Frontal cortex (tissue), 4 donors: Measurements from ENCODE around the gene SSH3. TPM values are rescaled to one million over a fixed set of nuclear protein-coding genes. Genes with fewer than 3 reads are reported as not detected.

ENCODE experiments used
- DNase-seq, 2 donors: peaks; one replicate each; pipeline ENCODE4 v3.0.0; 2012; ENCODE audit warnings: low spot score in 2 of 2
- FAIRE-seq: peaks from 2 replicates; lab custom pipeline; 2012; peaks lifted over from hg19 to GRCh38; lab: Jason Lieb, UNC
- small RNA-seq: library from RNA; depleted of rRNA; stranded (forward); fragments of <200 nt; gene quantifications from one replicate; pipeline ENCODE3, GENCODE V24; 2014
- total RNA-seq: library from RNA; depleted of rRNA; stranded (reverse); fragments of >200 nt; gene quantifications from one replicate; pipeline ENCODE4 v1.2.3, GENCODE V29; 2014
- donor health status: control.
- donor health status: control.
- donor health status: control.

Gene SSH3
- total RNA-seq, 1 donor from 2014 or later: 2.0 TPM

GRCh38 chr11:67355023-67355793, 51.9 kb downstream of the SSH3 start:
- DNase-seq: no peak
- FAIRE-seq: no peak

- no peak for FAIRE-seq
- no peak for DNase-seq
These were observed 52.6 kb downstream of the SSH3 start for GRCh38 chr11:67355794-67356386.

GRCh38 chr11:67356387-67356863, 53.1 kb downstream of the SSH3 start:
- FAIRE-seq (no peak), DNase-seq (no peak)

- no peak for FAIRE-seq
- peak; percentile 53 to 72 for DNase-seq
These were observed 53.7 kb downstream of the SSH3 start for GRCh38 chr11:67356864-67357561.

- no peak for FAIRE-seq
- peak in 1 of 2 donors; percentile 6 for DNase-seq
These were observed 54.7 kb downstream of the SSH3 start for GRCh38 chr11:67357831-67358670.

Small RNAs within 50 kb of the gene (small RNA-seq; reads per million reads assigned to genes)
- 0.08 reads per million for gene RN7SKP239

Other genes starting within 250 kb of the SSH3 start
- gene RHOD, start 246.7 kb upstream of the SSH3 start, total RNA-seq: 0.82 TPM
- gene KDM2A, start 184.3 kb upstream of the SSH3 start, total RNA-seq: 35.5 TPM
- gene GRK2, start 37.1 kb upstream of the SSH3 start, total RNA-seq: 46.9 TPM
- gene ANKRD13D, start 14.2 kb upstream of the SSH3 start, total RNA-seq: 55.8 TPM
- gene POLD4, start 50.0 kb downstream of the SSH3 start, total RNA-seq: 3.7 TPM
- gene CLCF1, start 70.1 kb downstream of the SSH3 start, total RNA-seq: under 0.01 TPM
- 11.8 TPM for gene RAD9A, start 88.5 kb downstream of the SSH3 start, total RNA-seq
- 69.3 TPM for gene PPP1CA, start 98.3 kb downstream of the SSH3 start, total RNA-seq
- gene TBC1D10C, start 100.6 kb downstream of the SSH3 start, total RNA-seq: not detected
- gene CARNS1, start 112.1 kb downstream of the SSH3 start, total RNA-seq: under 0.01 TPM
- 15.1 TPM for gene RPS6KB2, start 125.0 kb downstream of the SSH3 start, total RNA-seq
- not detected for gene PTPRCAP, start 134.2 kb downstream of the SSH3 start, total RNA-seq
- gene CORO1B, start 139.9 kb downstream of the SSH3 start, total RNA-seq: 24.1 TPM
- not detected for gene GPR152, start 149.2 kb downstream of the SSH3 start, total RNA-seq
- not detected for gene CABP4, start 151.8 kb downstream of the SSH3 start, total RNA-seq
- gene TMEM134, start 165.7 kb downstream of the SSH3 start, total RNA-seq: 17.5 TPM
- 89.3 TPM for gene AIP, start 179.5 kb downstream of the SSH3 start, total RNA-seq
- 32.6 TPM for gene PITPNM1, start 201.8 kb downstream of the SSH3 start, total RNA-seq
- 4.9 TPM for gene CDK2AP2, start 204.6 kb downstream of the SSH3 start, total RNA-seq
- not detected for gene CABP2, start 219.9 kb downstream of the SSH3 start, total RNA-seq